ENCODE results near the gene CCDC102B. TPM values are rescaled to one million over a fixed set of nuclear protein-coding genes. Genes with fewer than 3 reads are reported as not detected.

The CCDC102B gene
- total RNA-seq, 2 experiments from 2014 or later: 1.8 to 2.3 TPM

Other genes with a start within 250 kb of the CCDC102B start
- gene TMX3, start 83.0 kb upstream of the CCDC102B start, total RNA-seq: 10 to 100 TPM; 46.9 to 49.9 TPM